Neuron (in vitro differentiated cells): ENCODE results near the gene RAP1GAP2.
A peak's percentile ranks its signal among the peaks of the same experiment; 100 is the strongest.

Source experiments
- H2AFZ ChIP-seq: one replicate; pipeline ENCODE4 v1.6.1; 2013; ENCODE audit warnings: low read depth, mild to moderate bottlenecking, inconsistent platforms, low read length, moderate library complexity
- H3K27me3 ChIP-seq: one replicate; pipeline ENCODE4 v1.6.1; 2013; ENCODE audit warnings: low read length; ENCODE audit not compliant: insufficient read depth
- H3K36me3 ChIP-seq: one replicate; pipeline ENCODE4 v1.6.1; 2013; ENCODE audit warnings: low read length; ENCODE audit not compliant: insufficient read depth
- H3K4me1 ChIP-seq: one replicate; pipeline ENCODE4 v1.6.1; 2013; ENCODE audit warnings: low read length; ENCODE audit not compliant: insufficient read depth
- H3K4me3 ChIP-seq: 2 replicates; pipeline ENCODE4 v1.5.1; 2013; ENCODE audit warnings: mild to moderate bottlenecking, low read length, moderate library complexity
- H3K9me3 ChIP-seq: one replicate; pipeline ENCODE4 v1.6.1; 2013; ENCODE audit warnings: low read length

The RAP1GAP2 gene

GRCh38 chr17:2964028-2964356, 167.8 kb downstream of the RAP1GAP2 start:
- peaks cover 2% of the 10 kb centered on the region for H3K27me3 ChIP-seq
- H3K36me3 ChIP-seq: no peaks in the 10 kb centered on the region
- no peaks in the 10 kb centered on the region for H3K9me3 ChIP-seq
- H2AFZ ChIP-seq: no peak overlapping the region
- H3K4me3 ChIP-seq: no peak overlapping the region
- H3K4me1 ChIP-seq: peaks cover 6% of the 10 kb centered on the region

- Histone ChIP-seq H3K9me3 (no peaks in the 10 kb centered on the region), H3K36me3 (no peaks in the 10 kb centered on the region), H3K27me3 (peaks cover 2% of the 10 kb centered on the region), H2AFZ (no peak overlapping the region), H3K4me1 (peaks cover 6% of the 10 kb centered on the region), H3K4me3 (no peak overlapping the region)
Observed at GRCh38 chr17:2964370-2964769, 168.1 kb downstream of the RAP1GAP2 start.

- H3K4me1 ChIP-seq: peaks cover 6% of the 10 kb centered on the region
- no peak overlapping the region for H2AFZ ChIP-seq
- H3K4me3 ChIP-seq: no peak overlapping the region
- H3K9me3 ChIP-seq: no peaks in the 10 kb centered on the region
- peaks cover 2% of the 10 kb centered on the region for H3K27me3 ChIP-seq
- no peaks in the 10 kb centered on the region for H3K36me3 ChIP-seq
Observed at GRCh38 chr17:2964831-2965230, 168.6 kb downstream of the RAP1GAP2 start.

GRCh38 chr17:2965621-2966595, 169.7 kb downstream of the RAP1GAP2 start:
- no peak overlapping the region for H3K4me3 ChIP-seq
- H3K36me3 ChIP-seq: no peaks in the 10 kb centered on the region
- no peaks in the 10 kb centered on the region for H3K4me1 ChIP-seq
- H2AFZ ChIP-seq: no peak overlapping the region
- no peaks in the 10 kb centered on the region for H3K9me3 ChIP-seq
- peaks cover 2% of the 10 kb centered on the region for H3K27me3 ChIP-seq

- Histone ChIP-seq H3K27me3 (peaks cover 2% of the 10 kb centered on the region), H3K36me3 (no peaks in the 10 kb centered on the region), H2AFZ (no peak overlapping the region), H3K9me3 (no peaks in the 10 kb centered on the region), H3K4me1 (no peaks in the 10 kb centered on the region), H3K4me3 (no peak overlapping the region)
Observed at GRCh38 chr17:2967515-2967914, 171.3 kb downstream of the RAP1GAP2 start.

DNA sequence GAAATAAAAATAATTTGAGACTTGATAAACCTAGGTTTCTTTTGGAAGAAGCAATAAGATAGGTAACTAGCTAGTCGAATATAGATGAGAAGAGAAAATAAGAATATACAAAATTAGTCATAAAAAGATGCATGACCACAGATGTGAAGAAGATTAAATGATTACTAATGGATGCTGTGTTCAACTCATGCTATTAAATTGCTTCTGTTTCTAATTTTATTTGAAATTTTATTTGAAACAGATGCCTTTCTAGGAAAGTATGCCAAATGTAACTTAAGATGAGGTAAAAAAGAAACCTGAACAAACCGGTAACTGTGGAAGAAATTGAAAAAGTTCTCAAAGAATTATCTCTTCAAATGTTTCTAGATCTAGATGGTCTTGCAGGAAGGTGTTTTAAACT, 175.6 kb downstream of the RAP1GAP2 start:
- Histone ChIP-seq H3K4me3 (no peak overlapping the region), H3K4me1 (no peaks in the 10 kb centered on the region), H3K9me3 (no peaks in the 10 kb centered on the region), H3K27me3 (no peaks in the 10 kb centered on the region), H3K36me3 (no peaks in the 10 kb centered on the region), H2AFZ (no peak overlapping the region)

DNA sequence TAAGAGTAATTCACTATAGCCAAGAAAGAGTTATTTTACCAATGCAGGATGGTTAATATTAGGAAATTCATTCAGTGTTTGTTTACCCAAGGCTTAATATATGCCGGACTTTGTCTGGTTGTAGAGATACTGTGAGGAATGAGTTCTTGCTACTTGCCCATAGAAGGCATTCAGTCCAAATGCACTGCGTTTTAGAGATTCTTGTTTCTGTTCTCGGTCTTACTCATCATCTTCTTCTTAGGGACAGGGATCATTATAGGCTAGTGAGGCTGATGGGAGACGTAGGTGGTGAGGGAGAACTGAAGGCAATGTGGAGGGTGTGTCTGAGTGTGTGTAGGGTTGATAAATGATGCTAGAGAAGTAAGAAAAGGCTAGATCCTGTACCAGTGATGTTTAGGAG, 176.5 kb downstream of the RAP1GAP2 start:
- Histone ChIP-seq H3K36me3 (no peaks in the 10 kb centered on the region), H2AFZ (no peak overlapping the region), H3K9me3 (no peaks in the 10 kb centered on the region), H3K4me1 (no peaks in the 10 kb centered on the region), H3K4me3 (no peak overlapping the region), H3K27me3 (no peaks in the 10 kb centered on the region)

DNA sequence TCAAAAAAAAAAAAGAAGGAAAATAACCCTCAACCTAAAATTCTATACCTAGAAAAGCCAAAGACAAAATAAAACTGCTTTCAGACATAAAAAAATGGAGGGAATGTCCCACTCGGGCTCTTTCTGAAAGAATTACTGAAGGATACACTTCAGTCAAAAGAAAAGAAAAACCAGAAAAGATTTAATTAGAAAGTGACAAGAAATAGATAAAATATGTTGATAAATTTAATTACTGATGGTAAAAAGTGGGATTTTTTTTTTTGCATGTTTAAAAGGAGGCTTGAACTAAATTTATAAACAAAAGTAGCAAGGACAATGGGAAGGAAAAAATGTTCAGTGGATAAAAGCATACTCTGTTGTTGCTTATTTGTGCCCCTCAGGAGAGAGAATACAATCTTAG, 178.1 kb downstream of the RAP1GAP2 start:
- Histone ChIP-seq H2AFZ (no peak overlapping the region), H3K27me3 (no peaks in the 10 kb centered on the region), H3K4me3 (no peak overlapping the region), H3K9me3 (no peaks in the 10 kb centered on the region), H3K4me1 (no peaks in the 10 kb centered on the region), H3K36me3 (no peaks in the 10 kb centered on the region)

- H3K27me3 ChIP-seq: no peaks in the 10 kb centered on the region
- H3K4me3 ChIP-seq: peak overlapping the region; percentile 22
- H3K36me3 ChIP-seq: no peaks in the 10 kb centered on the region
- peak overlapping the region; percentile 40 for H2AFZ ChIP-seq
- no peaks in the 10 kb centered on the region for H3K4me1 ChIP-seq
- no peaks in the 10 kb centered on the region for H3K9me3 ChIP-seq
Observed at GRCh38 chr17:2975469-2975958, 179.3 kb downstream of the RAP1GAP2 start.

DNA sequence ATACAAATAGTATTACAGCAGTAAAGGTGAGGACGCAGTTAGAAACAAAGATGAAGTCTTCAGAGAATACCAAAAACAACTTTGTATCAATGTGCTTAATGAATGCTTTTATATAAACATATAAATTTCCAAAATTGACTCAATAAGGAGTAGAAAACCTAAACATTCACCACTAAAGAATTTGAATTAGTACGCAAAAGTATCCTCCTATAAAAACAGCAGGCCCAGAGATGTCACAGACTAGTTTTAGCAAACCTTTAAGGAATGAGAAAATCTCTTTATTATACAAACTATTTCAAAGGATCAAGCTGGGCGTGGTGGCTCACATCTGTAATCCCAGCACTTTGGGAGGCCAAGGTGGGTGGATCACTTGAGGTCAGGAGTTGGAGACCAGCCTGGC, 180.9 kb downstream of the RAP1GAP2 start:
- H3K4me1 ChIP-seq: no peaks in the 10 kb centered on the region
- no peak overlapping the region for H2AFZ ChIP-seq
- H3K9me3 ChIP-seq: no peaks in the 10 kb centered on the region
- H3K27me3 ChIP-seq: no peaks in the 10 kb centered on the region
- H3K36me3 ChIP-seq: no peaks in the 10 kb centered on the region
- no peak overlapping the region for H3K4me3 ChIP-seq

DNA sequence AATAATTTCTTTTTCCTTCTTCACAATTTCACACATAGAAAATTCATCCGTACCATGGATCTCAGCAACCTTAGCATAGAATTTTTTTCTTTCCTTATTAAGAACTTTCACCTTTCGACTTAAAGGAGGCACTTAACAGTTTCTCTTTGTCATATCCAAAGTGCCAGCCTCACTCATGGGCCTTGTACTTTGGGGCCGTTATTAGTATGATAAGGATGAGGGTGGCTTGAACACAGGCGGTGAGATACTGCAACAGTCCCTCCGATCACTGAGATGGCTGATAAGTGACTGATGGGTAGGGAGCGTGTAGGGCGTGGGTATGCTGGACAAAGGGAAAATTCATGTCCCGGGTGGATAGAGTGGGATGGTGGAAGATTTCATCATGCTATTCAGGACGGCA, 181.9 kb downstream of the RAP1GAP2 start:
- Histone ChIP-seq H3K27me3 (no peaks in the 10 kb centered on the region), H2AFZ (no peak overlapping the region), H3K9me3 (no peaks in the 10 kb centered on the region), H3K36me3 (no peaks in the 10 kb centered on the region), H3K4me1 (no peaks in the 10 kb centered on the region), H3K4me3 (no peak overlapping the region)

DNA sequence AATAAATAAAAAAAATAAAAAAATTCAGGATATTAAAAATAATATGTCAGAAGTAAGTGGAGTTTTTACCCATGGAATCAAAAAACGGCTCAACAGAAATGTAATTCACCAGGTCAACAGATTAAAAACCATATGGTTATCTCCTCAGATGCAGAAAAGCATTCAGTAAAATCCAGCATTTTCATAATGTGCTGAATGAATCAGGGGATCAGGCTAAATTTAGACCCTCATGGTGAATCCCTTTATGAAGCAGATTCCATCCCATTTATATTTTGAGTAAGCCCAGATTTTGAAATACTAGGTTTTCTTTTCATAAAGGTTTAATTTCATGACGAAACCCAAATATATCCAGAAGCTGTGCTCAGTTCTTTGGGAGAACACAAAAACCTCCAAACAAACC, 182.8 kb downstream of the RAP1GAP2 start:
- no peaks in the 10 kb centered on the region for H3K36me3 ChIP-seq
- no peaks in the 10 kb centered on the region for H3K4me1 ChIP-seq
- H2AFZ ChIP-seq: no peak overlapping the region
- H3K4me3 ChIP-seq: no peak overlapping the region
- H3K27me3 ChIP-seq: no peaks in the 10 kb centered on the region
- H3K9me3 ChIP-seq: no peaks in the 10 kb centered on the region

GRCh38 chr17:2980211-2980903, 184.1 kb downstream of the RAP1GAP2 start:
- no peaks in the 10 kb centered on the region for H3K4me1 ChIP-seq
- no peaks in the 10 kb centered on the region for H3K36me3 ChIP-seq
- H3K4me3 ChIP-seq: no peak overlapping the region
- H3K9me3 ChIP-seq: no peaks in the 10 kb centered on the region
- no peaks in the 10 kb centered on the region for H3K27me3 ChIP-seq
- no peak overlapping the region for H2AFZ ChIP-seq
